HG02970 (cell line): ENCODE data around the gene RAB3C.
"Not testable (repeated sequence)": the region's sequence is repeated elsewhere in the genome, so short reads cannot be mapped to it uniquely, and the experiment has no call there.

ENCODE experiments used
- ATAC-seq: cut with Tn5 transposase; IDR thresholded peaks from one replicate; pipeline ENCODE4 v1.9.1; 2021; ENCODE audit warnings: mild to moderate bottlenecking, moderate library complexity, moderate number of reproducible peaks; ENCODE audit not compliant: unreplicated experiment, low FRiP score

Gene RAB3C

GRCh38 chr5:58672521-58672920 lies 89.6 kb downstream of the RAB3C start:
- no peak for ATAC-seq

DNA sequence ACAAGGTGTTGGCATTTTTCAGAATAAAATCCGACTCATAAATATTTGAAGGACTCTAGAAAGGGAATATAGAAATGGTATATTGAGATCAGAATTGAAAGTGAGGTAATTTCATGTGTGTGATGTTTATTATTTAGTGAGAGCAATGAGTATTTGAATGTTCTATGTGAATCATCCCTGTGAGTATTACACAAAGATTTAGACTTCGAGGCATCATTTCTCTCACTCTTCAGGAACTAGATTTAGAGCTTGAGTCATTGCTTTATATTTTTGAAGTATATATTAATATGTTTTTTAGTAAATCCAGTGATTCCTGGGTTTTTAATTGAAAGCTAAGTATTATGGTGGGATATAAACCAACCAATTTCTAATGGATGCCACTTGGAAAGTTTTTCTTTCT lies 91.2 kb downstream of the RAB3C start:
- ATAC-seq, result no peak

DNA sequence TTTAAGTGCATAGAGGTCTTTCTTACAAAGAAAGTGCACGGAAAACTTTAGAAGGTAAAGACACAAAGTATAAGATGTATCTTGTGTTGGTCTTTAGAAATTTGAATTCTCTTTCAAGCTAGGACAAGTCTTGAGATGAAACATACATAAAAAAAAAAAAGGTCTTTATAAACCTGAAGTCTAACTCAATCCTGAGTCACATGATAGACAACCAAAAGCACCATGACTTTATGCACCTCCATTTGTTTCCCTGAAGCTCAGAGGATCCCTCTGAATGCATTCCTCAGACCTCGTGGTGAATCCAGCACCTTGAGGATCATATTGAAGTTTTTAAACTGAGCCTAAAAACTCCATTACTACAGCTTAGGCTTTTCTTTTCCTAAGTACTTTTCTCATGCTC lies 91.8 kb downstream of the RAB3C start:
- no peak for ATAC-seq

- ATAC-seq, result no peak
Measured at GRCh38 chr5:58675341-58675740, 92.5 kb downstream of the RAB3C start.

DNA sequence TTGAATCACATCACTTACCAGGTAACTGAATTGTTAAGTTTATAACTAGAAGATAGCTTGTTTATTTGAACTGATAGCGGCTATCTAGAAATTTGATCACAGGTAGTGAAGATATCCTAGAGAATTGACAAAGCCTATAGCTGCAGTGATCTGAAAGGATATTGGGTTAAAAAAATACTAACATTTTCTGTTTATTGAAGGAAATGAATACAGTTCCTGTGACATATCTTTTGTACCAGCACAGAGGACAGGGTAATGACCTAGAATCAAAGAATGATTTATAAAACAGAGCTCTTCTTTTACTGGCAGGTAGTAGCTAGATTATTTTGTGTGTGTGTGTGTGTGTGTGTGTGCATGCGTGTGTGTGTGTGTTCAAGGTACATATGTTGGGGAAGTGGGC lies 94.8 kb downstream of the RAB3C start:
- no peak for ATAC-seq

GRCh38 chr5:58680503-58680902 lies 97.6 kb downstream of the RAB3C start:
- no peak for ATAC-seq

GRCh38 chr5:58681943-58682342 lies 99.1 kb downstream of the RAB3C start:
- no peak for ATAC-seq

- ATAC-seq, result no peak
Measured at GRCh38 chr5:58683567-58683966, 100.7 kb downstream of the RAB3C start.

GRCh38 chr5:58687079-58687478 lies 104.2 kb downstream of the RAB3C start:
- ATAC-seq, result no peak

GRCh38 chr5:58687595-58687994 lies 104.7 kb downstream of the RAB3C start:
- no peak for ATAC-seq

DNA sequence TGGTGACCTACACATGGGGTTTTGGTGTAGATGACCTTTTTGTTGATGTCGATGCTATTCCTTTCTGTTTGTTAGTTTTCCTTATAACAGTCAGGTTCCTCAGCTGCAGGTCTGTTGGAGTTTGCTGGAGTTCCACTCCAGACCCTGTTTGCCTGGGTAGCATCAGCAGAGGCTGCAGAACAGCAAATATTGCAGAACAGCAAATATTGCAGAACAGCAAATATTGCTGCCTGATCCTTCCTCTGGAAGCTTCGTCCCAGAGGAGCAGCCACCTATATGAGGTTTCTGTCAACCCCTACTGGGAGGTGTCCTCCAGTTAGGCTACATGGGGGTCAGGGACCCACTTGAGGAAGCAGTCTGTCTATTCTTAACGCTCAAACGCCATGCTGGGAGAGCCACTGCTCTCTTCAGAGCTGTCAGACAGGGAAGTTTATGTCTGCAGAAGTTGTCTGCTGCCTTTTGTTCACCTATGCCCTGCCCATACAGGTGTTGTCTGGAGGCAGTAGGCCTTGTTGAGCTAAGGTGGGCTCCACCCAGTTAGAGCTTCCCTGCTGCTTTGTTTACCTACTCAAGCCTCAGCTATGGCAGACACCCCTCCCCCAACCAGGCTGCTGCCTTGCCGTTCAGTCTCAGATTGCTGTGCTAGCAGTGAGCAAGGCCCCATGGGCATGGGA lies 116.3 kb downstream of the RAB3C start:
- ATAC-seq, result not testable (repeated sequence)

DNA sequence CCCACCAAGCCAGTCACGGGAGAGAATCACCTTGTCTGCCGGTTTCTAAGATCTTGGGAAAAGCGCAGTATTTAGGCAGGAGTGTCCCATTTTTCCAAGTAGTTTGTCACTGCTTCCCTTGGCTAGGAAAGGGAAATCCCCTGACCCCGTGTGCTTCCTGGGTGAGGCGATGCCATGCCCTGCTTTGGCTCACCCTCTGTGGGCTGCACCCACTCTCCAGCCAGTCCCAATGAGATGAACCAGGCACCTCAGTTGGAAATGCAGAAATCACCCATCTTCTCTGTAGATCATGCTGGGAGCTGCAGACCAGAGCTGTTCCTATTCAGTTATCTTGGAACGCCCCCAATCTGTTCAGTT lies 116.9 kb downstream of the RAB3C start:
- ATAC-seq, result no peak

DNA sequence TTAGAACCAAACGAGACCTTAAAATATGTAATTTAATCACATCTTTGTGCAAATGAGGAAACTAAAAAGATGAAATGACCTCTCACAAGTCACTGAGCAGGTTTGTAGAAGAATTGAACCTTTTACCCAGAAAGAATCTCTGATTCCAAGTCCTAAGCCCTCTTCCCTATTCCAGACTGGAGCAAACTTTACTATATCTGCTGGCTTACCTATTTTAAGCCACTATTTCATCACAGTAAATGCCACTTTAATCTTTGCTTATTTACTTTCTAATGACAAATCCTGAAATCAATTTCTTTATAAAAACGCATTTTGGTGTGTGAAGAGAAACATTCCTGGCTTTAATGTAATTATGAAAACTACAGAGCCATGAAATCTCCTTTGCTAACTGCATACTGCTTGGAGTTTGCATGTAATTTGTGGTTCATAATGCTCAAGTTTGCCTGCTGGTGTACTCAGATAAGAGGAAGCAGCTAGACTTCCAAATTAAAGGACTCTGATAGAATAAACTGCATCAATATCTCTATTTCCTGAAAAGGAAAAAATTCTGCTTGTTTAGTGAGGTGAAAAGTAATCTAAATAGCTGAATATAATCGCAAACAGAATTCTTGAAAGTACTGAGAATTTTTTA lies 121.2 kb downstream of the RAB3C start:
- ATAC-seq, result no peak

DNA sequence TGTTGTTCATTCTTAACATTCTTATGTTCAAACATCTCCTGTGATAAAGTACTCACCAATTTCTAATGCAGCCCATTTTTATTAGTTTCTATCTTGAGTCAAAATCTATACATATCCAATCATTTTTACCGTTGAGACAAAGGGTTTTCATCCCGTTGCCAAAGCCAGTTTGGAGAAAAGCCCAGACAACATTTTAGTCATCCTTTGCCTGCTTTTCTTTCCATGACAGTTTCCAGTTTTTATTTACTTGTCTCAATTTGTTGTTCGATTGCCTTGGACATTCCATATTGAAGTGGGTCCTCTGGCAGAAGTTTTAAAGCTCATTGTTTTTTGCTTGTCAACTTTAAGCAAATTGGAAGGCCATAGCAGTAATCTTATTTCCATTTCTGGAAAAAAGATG lies 123.9 kb downstream of the RAB3C start:
- no peak for ATAC-seq

- ATAC-seq, result no peak
Measured at GRCh38 chr5:58708456-58708855, 125.6 kb downstream of the RAB3C start.

GRCh38 chr5:58710425-58710824 lies 127.5 kb downstream of the RAB3C start:
- not testable (repeated sequence) for ATAC-seq

DNA sequence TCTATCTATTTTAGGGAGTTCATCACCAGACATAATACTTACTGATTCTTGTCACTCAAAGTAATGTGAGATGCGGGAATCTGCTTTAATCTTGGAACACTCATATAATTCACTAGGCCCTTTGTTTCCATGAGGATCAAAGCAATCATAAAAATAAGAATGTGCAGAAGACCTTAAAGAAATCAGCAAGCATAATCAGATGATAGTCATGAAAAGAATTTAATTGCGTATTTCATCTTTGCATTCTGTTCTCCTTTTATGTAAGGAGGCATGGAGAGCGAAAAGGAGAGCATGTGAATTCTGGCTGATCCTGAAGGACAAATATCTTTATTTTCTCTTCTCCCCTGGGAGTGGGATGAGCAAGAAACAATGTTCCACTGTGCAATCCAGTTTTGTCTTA lies 128.0 kb downstream of the RAB3C start:
- ATAC-seq, result no peak

DNA sequence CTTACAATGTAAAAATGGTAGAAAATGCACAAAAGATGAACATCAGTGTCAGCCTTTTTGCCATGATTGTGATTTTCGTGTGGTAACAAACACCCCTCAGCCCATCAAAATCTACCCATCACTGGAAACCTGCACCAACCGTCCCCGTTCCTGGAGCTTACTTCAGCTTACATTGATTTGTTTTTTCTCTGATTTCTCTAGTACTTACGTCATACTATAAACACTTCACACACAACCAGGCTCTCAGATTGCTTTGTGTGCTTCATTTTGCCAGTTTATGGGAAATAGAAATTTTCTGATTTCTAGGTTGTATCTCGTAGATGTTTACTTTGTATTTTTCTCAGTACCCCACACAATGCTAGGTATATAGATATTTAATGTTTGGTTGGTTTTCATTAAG lies 129.1 kb downstream of the RAB3C start:
- ATAC-seq, result no peak

- no peak for ATAC-seq
Measured at GRCh38 chr5:58714046-58714445, 131.2 kb downstream of the RAB3C start.

DNA sequence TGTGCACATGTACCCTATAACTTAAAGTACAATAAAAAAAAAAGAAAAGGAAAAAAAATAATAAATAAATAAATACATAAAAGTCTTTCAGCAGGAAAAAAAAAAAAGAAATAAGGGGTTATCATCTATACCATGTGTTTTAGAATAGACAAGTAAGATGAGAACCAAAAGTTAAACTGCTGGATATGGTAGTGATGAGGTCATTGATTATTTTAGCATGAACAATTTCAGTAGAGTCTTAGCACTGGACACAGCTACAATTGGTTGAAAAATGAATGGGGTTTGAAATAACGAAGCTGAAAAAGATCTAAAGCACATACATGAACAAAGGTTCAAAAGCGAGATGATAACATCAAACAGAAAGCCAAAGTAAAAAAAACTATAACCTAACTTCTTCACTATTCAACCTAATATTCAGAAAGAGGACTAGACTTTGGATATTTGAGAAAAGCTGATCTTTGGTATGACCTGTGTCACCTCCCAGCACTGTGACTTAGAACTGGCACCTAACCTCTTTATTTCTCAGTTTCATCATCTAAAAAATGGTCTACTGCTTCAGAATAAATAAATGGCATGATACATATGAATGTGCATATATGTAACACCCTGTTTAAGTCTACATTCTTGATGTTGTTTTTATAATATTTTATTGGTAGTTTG lies 133.3 kb downstream of the RAB3C start:
- no peak for ATAC-seq

GRCh38 chr5:58716713-58717112 lies 133.8 kb downstream of the RAB3C start:
- ATAC-seq, result no peak
